NCI-H510A treated with DMSO at 0.1 percent for 48 hours (cell line): ENCODE data around the gene UBQLN2.
A peak's percentile ranks its signal among the peaks of the same experiment; 100 is the strongest.
"Not testable (repeated sequence)": the region's sequence is repeated elsewhere in the genome, so short reads cannot be mapped to it uniquely, and the experiment has no call there.

ENCODE experiments used
- DNase-seq: peaks from one replicate; lab custom pipeline; 2025; lab: John Stamatoyannopoulos, UW

UBQLN2 gene

GRCh38 chrX:56563231-56564161 lies at the start of gene UBQLN2:
Gene UBQLN2 (plus strand): TSS chrX:56563627. CDS start chrX:56563874, 247 bp downstream.
- DNase-seq, result peak; percentile 56

DNA sequence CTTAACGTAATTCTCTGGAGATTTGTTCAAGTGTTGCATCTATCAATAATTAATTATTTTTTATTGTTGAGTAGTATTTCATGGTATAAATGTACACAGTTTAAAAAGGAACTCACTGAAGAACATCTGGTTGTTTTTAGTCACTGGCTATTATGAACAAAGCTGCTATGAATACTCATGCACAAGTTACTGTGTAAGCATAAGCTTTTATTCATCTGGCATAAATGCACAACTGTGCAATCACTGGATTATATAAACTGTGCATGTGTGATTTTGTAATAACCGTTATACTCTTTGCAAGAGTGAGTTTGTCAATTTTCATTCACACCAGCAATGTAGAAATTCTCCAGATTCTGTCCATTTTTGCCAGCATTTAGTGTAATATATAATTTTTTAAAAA lies 43.8 kb upstream of the UBQLN2 start:
- DNase-seq, result no peak

DNA sequence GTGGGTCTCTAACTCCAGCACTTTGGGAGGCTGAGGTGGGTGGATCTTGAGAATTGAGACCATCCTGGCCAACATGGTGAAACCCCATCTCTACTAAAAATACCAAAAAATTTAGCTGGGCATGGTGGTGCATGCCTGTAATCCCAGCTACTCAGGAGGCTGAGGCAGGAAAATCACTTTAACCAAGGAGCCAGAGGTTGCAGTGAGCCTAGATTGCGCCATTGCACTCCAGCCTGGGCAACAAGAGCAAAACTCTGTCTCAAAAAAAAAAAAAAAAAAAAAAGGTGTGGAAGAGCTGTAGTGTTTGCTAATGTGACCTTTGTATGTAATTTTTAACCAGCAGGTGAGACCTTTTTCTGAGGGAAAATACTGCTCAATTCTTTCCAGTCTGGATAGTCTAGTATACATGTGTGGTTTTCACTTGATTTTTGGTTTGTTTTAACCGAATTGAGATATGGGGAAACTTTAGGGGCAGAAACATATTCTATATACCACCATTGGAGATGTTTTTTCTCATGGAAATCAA lies 33.9 kb upstream of the UBQLN2 start:
- DNase-seq, result not testable (repeated sequence)

GRCh38 chrX:56530011-56530410 lies 33.4 kb upstream of the UBQLN2 start:
- DNase-seq, result no peak

DNA sequence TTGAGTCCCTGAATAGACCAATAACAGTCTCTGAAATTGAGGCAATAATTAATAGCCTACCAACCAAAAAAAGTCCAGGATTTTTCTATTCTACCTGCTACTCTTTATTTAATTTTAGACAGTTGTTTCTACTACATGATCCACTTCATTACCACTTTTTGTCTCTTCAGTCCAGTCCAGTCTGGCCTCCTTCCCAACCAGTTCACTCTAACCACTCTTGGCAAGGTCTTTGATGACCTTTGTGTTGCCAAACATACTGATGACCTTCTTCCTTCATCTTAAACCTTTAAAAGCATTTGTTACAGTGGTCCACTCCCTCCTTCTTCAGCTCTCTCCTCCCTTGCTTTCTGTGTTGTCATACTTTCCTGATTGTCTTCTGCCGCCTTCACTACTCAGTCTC lies 12.8 kb upstream of the UBQLN2 start:
- no peak for DNase-seq

- DNase-seq, result no peak
Measured at GRCh38 chrX:56554870-56555269, 8.6 kb upstream of the UBQLN2 start.

DNA sequence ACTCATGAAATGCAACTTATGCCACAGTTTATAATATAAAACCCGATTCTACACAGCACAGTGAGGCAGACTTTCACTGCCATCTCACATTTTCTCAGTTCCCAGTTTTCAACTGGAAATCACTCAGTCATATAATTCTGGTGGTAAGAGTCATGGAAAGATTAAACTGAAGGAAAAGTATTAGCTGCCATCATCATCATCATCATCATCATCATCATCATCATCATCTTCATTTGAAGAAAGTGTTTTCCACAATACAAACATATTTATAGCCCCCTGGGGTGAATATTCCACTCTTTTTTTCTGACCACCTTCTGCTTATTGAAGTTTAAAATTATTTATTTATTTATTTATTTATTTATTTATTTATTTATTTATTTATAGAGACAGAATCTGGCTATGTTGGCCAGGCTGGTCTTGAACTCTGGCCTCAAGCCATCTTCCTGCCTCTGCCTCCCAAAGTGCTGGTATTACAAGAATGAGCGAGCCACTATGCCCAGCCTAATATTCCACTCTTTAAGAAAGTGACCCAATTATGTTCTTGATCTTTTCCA lies 6.0 kb upstream of the UBQLN2 start:
- no peak for DNase-seq

DNA sequence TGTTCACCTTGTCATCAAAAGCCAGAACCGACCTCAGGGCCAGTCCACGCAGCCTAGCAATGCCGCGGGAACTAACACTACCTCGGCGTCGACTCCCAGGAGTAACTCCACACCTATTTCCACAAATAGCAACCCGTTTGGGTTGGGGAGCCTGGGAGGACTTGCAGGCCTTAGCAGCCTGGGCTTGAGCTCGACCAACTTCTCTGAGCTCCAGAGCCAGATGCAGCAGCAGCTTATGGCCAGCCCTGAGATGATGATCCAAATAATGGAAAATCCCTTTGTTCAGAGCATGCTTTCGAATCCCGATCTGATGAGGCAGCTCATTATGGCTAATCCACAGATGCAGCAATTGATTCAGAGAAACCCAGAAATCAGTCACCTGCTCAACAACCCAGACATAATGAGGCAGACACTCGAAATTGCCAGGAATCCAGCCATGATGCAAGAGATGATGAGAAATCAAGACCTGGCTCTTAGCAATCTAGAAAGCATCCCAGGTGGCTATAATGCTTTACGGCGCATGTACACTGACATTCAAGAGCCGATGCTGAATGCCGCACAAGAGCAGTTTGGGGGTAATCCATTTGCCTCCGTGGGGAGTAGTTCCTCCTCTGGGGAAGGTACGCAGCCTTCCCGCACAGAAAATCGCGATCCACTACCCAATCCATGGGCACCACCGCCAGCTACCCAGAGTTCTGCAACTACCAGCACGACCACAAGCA lies 898 bp downstream of the UBQLN2 start:
- DNase-seq, result peak; percentile 13

DNA sequence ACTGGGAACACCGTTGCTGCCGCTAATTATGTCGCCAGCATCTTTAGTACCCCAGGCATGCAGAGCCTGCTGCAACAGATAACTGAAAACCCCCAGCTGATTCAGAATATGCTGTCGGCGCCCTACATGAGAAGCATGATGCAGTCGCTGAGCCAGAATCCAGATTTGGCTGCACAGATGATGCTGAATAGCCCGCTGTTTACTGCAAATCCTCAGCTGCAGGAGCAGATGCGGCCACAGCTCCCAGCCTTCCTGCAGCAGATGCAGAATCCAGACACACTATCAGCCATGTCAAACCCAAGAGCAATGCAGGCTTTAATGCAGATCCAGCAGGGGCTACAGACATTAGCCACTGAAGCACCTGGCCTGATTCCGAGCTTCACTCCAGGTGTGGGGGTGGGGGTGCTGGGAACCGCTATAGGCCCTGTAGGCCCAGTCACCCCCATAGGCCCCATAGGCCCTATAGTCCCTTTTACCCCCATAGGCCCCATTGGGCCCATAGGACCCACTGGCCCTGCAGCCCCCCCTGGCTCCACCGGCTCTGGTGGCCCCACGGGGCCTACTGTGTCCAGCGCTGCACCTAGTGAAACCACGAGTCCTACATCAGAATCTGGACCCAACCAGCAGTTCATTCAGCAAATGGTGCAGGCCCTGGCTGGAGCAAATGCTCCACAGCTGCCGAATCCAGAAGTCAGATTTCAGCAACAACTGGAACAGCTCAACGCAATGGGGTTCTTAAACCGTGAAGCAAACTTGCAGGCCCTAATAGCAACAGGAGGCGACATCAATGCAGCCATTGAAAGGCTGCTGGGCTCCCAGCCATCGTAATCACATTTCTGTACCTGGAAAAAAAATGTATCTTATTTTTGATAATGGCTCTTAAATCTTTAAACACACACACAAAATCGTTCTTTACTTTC lies 1.8 kb downstream of the UBQLN2 start:
- no peak for DNase-seq

DNA sequence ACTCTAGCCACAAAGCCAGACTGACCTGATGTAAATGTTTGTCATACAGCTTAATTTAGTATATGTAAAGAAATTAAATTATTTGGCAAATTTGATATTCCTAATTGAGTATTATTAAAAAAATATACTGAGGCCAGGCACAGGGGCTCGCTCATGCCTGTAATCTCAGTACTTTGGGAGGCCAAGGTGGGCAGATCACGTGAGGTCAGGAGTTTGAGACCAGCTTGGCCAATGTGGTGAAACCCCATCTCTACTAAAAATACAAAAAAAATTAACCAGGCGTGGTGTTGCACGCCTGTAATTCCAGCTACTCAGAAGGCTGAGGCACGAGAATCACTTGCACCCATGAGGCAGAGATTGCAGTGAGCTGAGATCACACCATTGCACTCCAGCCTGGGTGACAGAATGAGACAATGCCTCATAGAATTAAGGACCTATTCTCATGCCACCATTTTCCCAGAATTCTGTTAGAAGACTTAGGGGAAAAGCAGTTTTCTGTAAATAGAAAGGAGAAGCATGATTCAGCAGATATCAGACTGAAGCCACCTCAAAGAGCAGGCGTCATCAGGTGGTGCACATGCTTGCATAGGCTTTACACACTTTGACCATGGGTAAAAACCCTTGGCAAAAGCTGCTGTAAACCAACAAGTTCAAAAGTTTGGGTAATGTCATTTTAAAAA lies 6.1 kb downstream of the UBQLN2 start:
- no peak for DNase-seq

DNA sequence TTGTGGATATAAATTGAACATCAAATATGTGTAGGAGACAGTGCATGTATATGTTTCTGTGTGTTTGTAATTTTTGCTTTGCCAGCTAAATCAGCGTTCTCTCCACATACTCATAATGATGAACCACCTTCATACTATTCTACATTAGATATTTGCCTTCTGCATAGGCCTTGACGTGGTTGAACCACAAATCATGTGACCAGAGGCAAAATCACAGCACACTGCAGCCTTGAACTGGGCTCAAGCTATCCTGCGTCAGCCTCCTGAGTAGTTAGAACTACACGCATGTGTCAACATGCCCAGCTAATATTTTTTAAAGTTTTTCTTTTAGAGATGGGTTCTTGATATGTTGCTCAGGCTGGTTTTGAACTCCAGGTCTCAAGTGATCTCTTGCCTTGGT lies 9.5 kb downstream of the UBQLN2 start:
- DNase-seq, result no peak

- no peak for DNase-seq
Measured at GRCh38 chrX:56574861-56575260, 11.4 kb downstream of the UBQLN2 start.

- no peak for DNase-seq
Measured at GRCh38 chrX:56576721-56577120, 13.3 kb downstream of the UBQLN2 start.

DNA sequence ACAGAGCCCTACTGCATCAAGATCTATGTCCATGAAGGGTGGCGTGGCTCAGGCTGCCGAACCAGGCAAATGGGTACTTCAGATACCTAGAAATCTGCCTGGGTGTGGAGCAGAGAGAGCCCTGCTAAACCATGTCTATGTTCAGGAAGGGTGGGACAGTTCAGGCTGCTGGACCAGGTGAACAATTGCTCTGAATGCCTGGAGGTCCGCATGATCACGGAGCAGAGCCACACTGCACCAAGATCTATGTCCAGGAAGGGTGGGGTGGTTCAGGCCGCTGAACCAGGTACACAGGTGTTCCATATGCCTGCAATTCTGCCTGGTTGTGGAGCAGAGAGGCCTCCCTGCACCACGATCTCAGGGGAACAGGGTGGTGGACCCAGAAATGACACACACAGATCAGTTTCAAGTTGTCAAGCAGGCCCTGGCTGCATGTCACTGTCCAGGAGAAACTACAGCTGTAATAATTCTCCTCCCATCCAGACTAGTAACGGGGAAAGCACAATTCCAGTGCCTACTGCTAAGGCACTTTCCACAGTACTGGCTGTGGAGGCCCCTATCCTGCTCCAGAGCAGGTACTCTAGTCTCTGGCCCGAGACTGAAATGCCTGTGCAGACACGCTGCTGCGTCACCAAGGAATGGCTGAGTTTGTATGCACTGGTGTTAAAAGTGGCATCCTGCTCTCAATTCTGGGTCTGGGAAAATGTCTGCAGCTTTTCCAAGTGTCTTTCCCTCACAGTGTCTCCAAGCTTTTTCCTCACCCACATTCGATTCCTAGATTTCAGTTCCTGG lies 25.2 kb downstream of the UBQLN2 start:
- DNase-seq, result no peak

- not testable (repeated sequence) for DNase-seq
Measured at GRCh38 chrX:56591830-56592229, 28.4 kb downstream of the UBQLN2 start.

DNA sequence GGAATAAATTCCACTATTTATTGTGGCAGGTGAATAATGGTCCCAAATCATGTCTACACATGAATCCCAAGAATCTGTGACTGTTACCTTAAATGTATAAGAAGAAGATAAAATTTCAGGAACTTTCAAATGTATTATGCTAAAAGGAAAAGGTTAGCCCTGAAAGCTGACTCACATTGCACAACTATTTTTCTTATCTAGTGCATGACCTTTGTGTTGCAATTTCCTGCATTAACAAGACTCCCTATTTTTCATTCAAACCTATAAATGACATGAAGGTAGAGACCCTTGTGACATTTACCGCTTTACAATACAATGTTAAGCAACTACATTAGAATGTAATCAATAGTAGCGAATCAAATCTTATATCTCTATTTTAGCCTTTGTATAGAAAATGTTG lies 36.7 kb downstream of the UBQLN2 start:
- no peak for DNase-seq

DNA sequence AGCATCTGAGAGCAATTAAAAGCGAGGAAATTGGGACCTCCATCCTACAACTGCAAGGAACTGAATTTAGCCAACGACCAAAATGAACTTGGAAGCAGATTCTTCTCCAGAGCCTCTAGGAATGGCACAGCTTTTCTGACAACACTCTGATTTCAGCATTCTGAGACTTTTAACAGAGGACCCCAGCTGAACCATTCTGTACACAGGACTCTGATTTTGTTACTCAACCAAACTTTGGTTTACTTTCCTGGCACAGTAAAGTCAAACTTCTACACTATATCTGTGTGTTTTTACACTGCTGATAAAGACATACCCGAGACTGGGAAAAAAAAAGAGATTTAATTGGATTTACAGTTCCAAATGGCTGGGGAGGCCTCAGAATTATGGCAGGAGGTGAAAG lies 37.6 kb downstream of the UBQLN2 start:
- DNase-seq, result no peak

DNA sequence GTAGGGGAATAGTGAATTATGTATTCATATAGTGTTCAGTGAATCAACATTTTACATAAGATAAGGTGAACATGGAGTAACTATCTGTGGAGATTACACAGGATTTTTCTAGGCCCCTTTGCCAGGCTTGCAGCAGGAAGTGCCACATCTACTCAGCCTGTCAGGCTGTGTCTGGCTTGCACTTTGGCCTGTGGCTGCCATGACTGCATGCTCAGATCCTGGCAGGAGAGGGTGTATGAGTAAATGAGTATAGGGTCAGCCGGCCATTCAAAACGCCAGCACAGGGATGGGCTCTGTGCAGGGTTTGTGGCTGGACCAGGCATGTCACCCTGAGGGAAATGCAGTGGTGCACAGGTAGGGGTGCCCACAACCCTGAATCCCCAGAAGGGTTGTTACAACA lies 51.9 kb downstream of the UBQLN2 start:
- DNase-seq, result no peak
